Panc1 (cell line): ENCODE data around the gene KLK4. TPM values are rescaled to one million over a fixed set of nuclear protein-coding genes. Genes with fewer than 3 reads are reported as not detected.
"Not testable (repeated sequence)": the region's sequence is repeated elsewhere in the genome, so short reads cannot be mapped to it uniquely, and the experiment has no call there.

Source experiments
- ATAC-seq: fragments of 200-7000 bp; cut with Tn5 transposase; 2 replicates; pipeline ENCODE4 v1.9.1; 2020; ENCODE audit warnings: mild to moderate bottlenecking, moderate library complexity
- BruUV-seq: library from RNA; stranded (reverse); fragments of 400-500 nt; replicated peaks from 2 replicates; lab custom pipeline; 2021; lab: Mats Ljungman, UMichigan
- CTCF ChIA-PET: fragments of 300-600 bp; sonication (Branson Sonifier 250); formaldehyde crosslinking; loops from one replicate; lab custom pipeline; 2022; ENCODE audit warnings: antibody characterized with exemption; lab: Charles Lee
- POLR2A ChIA-PET: fragments of 300-600 bp; sonication (Branson Sonifier 250); formaldehyde crosslinking; loops from one replicate; lab custom pipeline; 2022; ENCODE audit warnings: antibody characterized with exemption; lab: Charles Lee
- DNase-seq: peaks from one replicate; pipeline ENCODE4 v3.0.0-alpha.2; 2010; ENCODE audit warnings: low read depth, low spot score
- H3K27ac ChIP-seq: 2 replicates; pipeline ENCODE4 v1.5.1; 2011; ENCODE audit warnings: mild to moderate bottlenecking, low read length, inconsistent platforms
- H3K27me3 ChIP-seq: fragments of 200-500 bp; sonication (Bioruptor generic); 2 replicates; pipeline ENCODE4 v1.6.0; 2014; ENCODE audit warnings: low read length, inconsistent platforms; ENCODE audit not compliant: control insufficient read depth, insufficient read depth
- H3K36me3 ChIP-seq: fragments of 200-500 bp; sonication (Bioruptor generic); 2 replicates; pipeline ENCODE4 v1.5.1; 2014; ENCODE audit warnings: inconsistent platforms, mild to moderate bottlenecking, low read length, moderate library complexity; ENCODE audit not compliant: control insufficient read depth, insufficient read depth
- H3K4me1 ChIP-seq: 2 replicates; pipeline ENCODE4 v1.5.1; 2011; ENCODE audit warnings: inconsistent platforms, mild to moderate bottlenecking, low read length, moderate library complexity; ENCODE audit not compliant: control insufficient read depth, insufficient read depth
- H3K4me3 ChIP-seq, 2 experiments: 2 replicates each; pipeline ENCODE4 v1.5.1; 2011 to 2012; ENCODE audit warnings: low read depth in 2 of 2, low read length in 2 of 2, mild to moderate bottlenecking in 2 of 2, inconsistent platforms in 1 of 2, moderate library complexity in 1 of 2
- H3K9me3 ChIP-seq: fragments of 200-500 bp; sonication (Bioruptor generic); 2 replicates; pipeline ENCODE4 v1.5.1; 2014; ENCODE audit warnings: low read depth, mild to moderate bottlenecking, inconsistent platforms, low read length, moderate library complexity; ENCODE audit not compliant: control insufficient read depth, insufficient read depth
- POLR2AphosphoS5 ChIP-seq: IDR thresholded peaks from 2 replicates; pipeline ENCODE4 v1.6.1; 2012; ENCODE audit warnings: mild to moderate bottlenecking, low read depth, low read length, moderate library complexity
- SIN3A ChIP-seq: IDR thresholded peaks from 2 replicates; pipeline ENCODE4 v1.6.1; 2012; ENCODE audit warnings: low read depth, mild to moderate bottlenecking, low read length, moderate library complexity, borderline replicate concordance; ENCODE audit not compliant: insufficient read depth
- TCF7L2 ChIP-seq: IDR thresholded peaks from 2 replicates; pipeline ENCODE4 v1.6.1; 2011; ENCODE audit warnings: mild to moderate bottlenecking, low read depth, low read length, inconsistent platforms
- in situ Hi-C: cut with HindIII; loops from 2 replicates; pipeline ENCODE4 v1.10.0; 2016; ENCODE audit warnings: low sequenced_read_pairs, low pct_unique_long_range_greater_than_20kb
- intact Hi-C: fragments of 100-400 bp; cut with micrococcal nuclease; formaldehyde crosslinking; loops from one replicate; pipeline ENCODE4 v1.10.0; 2022; ENCODE audit not compliant: unreplicated experiment
- total RNA-seq: library from RNA; stranded (reverse); gene quantifications from one replicate; pipeline ENCODE4 v1.2.1, GENCODE V29; 2021; ENCODE audit not compliant: unreplicated experiment
- TF ChIP-seq, protein P1 (sequence below): fragments of 450-650 bp; IDR thresholded peaks from 2 replicates; pipeline ENCODE4 v1.5.1; 2017; ENCODE audit warnings: mild to moderate bottlenecking
- TF ChIP-seq, protein P2 (sequence below), 2 experiments: IDR thresholded peaks; 2 replicates each; pipeline ENCODE4 v1.6.1; 2011 to 2012; ENCODE audit warnings: low read depth in 2 of 2, control low read depth in 1 of 2, low read length in 1 of 2, mild to moderate bottlenecking in 1 of 2, moderate library complexity in 1 of 2; ENCODE audit not compliant: insufficient read depth in 1 of 2

Gene KLK4
- total RNA-seq, 1 experiment from 2014 or later, result not detected

GRCh38 chr19:50896591-50897190, 14.5 kb downstream of the KLK4 start:
- H3K9me3 ChIP-seq, result no peaks in the 10 kb centered on the region
- DNase-seq, result peak; percentile 90
- in situ Hi-C loops (no loop called here), intact Hi-C loops (no loop called here)
- no peak overlapping the region for H3K4me3 ChIP-seq
- ChIA-PET POLR2A (no interaction called here), CTCF (no interaction called here)
- no peak overlapping the region for H3K27ac ChIP-seq
- TF ChIP-seq TCF7L2, result no peak
- BruUV-seq, result no TSS peak
- H3K36me3 ChIP-seq, result no peaks in the 10 kb centered on the region
- ATAC-seq, result no peak
- H3K27me3 ChIP-seq, result no peaks in the 10 kb centered on the region
- H3K4me1 ChIP-seq, result no peaks in the 10 kb centered on the region

GRCh38 chr19:50896089-50896590, 15.1 kb downstream of the KLK4 start:
- POLR2A ChIA-PET, result interaction anchor here (0.7 kb wide), 1 partner anchor 120 kb away, joined by 4 read pairs; no protein-coding TSS in a partner anchor
- H3K4me3 ChIP-seq, in situ Hi-C loops, H3K9me3 ChIP-seq, H3K4me1 ChIP-seq, ATAC-seq, H3K27ac ChIP-seq, H3K36me3 ChIP-seq, H3K27me3 ChIP-seq, BruUV-seq, DNase-seq, intact Hi-C loops, CTCF ChIA-PET: not testable (repeated sequence)

DNA sequence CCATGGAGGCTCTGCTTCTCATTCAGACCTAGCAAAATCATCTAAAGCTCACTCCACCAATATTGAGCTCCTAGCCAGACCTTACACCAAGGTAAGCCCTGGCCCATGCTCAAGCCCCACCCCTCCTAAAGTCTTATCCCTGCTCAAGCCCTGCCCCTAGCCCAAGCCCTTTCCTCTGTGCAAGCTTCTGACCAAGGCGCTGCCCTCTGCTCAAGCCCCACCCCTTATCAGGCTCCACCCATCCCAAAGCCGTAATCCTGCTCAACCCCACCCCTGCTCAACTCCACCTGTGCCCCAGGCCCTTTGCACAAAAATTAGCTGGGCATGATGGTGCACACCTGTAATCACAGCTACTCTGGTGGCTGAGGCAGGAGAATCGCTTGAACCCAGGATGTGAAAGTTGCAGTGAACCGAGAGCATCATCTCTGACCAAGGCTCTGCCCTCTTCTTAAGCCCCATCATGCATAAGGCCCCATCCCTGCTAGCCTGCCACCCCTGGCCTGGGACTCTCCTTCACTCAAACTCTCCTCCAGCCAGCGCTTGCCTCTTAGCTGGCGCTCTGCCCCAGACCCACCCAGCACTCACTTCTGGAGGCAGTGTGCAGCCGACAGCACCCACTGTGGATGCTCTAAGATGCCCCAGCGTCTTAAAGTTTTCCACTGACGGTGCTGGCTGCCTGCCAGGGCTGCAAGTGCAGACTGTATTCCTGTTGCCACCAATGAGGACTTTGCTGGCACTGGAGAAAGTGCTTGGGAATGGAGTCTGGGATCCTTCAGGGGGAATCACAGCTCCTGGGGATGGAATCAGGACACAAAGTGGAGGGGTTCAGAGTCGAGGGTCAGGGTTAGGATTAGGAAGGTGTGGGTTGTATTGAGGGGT, 16.5 kb downstream of the KLK4 start:
- H3K27me3 ChIP-seq, result no peaks in the 10 kb centered on the region
- intact Hi-C loops, result no loop called here
- CTCF ChIA-PET, result no interaction called here
- TF ChIP-seq TCF7L2 (no peak), POLR2AphosphoS5 (no peak), SIN3A (no peak)
- TF ChIP-seq, protein P1, sequence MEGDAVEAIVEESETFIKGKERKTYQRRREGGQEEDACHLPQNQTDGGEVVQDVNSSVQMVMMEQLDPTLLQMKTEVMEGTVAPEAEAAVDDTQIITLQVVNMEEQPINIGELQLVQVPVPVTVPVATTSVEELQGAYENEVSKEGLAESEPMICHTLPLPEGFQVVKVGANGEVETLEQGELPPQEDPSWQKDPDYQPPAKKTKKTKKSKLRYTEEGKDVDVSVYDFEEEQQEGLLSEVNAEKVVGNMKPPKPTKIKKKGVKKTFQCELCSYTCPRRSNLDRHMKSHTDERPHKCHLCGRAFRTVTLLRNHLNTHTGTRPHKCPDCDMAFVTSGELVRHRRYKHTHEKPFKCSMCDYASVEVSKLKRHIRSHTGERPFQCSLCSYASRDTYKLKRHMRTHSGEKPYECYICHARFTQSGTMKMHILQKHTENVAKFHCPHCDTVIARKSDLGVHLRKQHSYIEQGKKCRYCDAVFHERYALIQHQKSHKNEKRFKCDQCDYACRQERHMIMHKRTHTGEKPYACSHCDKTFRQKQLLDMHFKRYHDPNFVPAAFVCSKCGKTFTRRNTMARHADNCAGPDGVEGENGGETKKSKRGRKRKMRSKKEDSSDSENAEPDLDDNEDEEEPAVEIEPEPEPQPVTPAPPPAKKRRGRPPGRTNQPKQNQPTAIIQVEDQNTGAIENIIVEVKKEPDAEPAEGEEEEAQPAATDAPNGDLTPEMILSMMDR, result no peak
- TF ChIP-seq, protein P2, sequence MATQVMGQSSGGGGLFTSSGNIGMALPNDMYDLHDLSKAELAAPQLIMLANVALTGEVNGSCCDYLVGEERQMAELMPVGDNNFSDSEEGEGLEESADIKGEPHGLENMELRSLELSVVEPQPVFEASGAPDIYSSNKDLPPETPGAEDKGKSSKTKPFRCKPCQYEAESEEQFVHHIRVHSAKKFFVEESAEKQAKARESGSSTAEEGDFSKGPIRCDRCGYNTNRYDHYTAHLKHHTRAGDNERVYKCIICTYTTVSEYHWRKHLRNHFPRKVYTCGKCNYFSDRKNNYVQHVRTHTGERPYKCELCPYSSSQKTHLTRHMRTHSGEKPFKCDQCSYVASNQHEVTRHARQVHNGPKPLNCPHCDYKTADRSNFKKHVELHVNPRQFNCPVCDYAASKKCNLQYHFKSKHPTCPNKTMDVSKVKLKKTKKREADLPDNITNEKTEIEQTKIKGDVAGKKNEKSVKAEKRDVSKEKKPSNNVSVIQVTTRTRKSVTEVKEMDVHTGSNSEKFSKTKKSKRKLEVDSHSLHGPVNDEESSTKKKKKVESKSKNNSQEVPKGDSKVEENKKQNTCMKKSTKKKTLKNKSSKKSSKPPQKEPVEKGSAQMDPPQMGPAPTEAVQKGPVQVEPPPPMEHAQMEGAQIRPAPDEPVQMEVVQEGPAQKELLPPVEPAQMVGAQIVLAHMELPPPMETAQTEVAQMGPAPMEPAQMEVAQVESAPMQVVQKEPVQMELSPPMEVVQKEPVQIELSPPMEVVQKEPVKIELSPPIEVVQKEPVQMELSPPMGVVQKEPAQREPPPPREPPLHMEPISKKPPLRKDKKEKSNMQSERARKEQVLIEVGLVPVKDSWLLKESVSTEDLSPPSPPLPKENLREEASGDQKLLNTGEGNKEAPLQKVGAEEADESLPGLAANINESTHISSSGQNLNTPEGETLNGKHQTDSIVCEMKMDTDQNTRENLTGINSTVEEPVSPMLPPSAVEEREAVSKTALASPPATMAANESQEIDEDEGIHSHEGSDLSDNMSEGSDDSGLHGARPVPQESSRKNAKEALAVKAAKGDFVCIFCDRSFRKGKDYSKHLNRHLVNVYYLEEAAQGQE (IDR thresholded peaks at IDR 0.05; ENCODE audit: insufficient read depth in 1 of 2, low read depth in 2 of 2, low read length in 1 of 2), result no peak
- in situ Hi-C loops, result no loop called here
- no peaks in the 10 kb centered on the region for H3K36me3 ChIP-seq
- no peak overlapping the region for H3K4me3 ChIP-seq
- POLR2A ChIA-PET, result no interaction called here
- H3K9me3 ChIP-seq, result no peaks in the 10 kb centered on the region
- no peak for DNase-seq
- H3K4me1 ChIP-seq, result no peaks in the 10 kb centered on the region
- H3K27ac ChIP-seq, result no peak overlapping the region
- no TSS peak for BruUV-seq
- no peak for ATAC-seq
